ENCODE data around the gene HLCS. TPM values are rescaled to one million over a fixed set of nuclear protein-coding genes. Genes with fewer than 3 reads are reported as not detected.
A peak's percentile ranks its signal among the peaks of the same experiment; 100 is the strongest.

Gene HLCS
- polyA plus RNA-seq, 1 donor (not counting 4 experiments of a cell fraction or from before 2014, with no cell fraction given) = 11.5 TPM

- TF ChIP-seq CTCF (optimal IDR thresholded peaks at IDR 0.05 in 1 of 3, IDR thresholded peaks at IDR 0.05 in 1 of 3, conservative IDR thresholded peaks at IDR 0.05 in 1 of 3; ENCODE audit: extremely low read depth in 1 of 3, insufficient read depth in 2 of 3, low read length in 3 of 3) (no peak), EZH2 (IDR thresholded peaks at IDR 0.05; ENCODE audit: low read length) (no peak)
- no peak for DNase-seq (ENCODE audit: low read depth, low spot score)
- dilution Hi-C loops (cut with MboI; ENCODE audit: extremely low pct_ligation_motif_present, low sequenced_read_pairs) = no loop called here
Observed at GRCh38 chr21:36765229-36765628, 201.2 kb downstream of the HLCS start.

GRCh38 chr21:36763305-36763704, 203.2 kb downstream of the HLCS start:
- Histone ChIP-seq H3K9me3 (ENCODE audit: control insufficient read depth, low read depth, low read length) (no peaks in the 10 kb centered on the region), H3K9ac (ENCODE audit: control insufficient read depth, extremely low read depth, insufficient read depth, low read length) (no peak overlapping the region), H2AFZ (ENCODE audit: control insufficient read depth, low read length) (no peak overlapping the region), H3K27ac (ENCODE audit: control insufficient read depth, insufficient read depth, low read length) (no peak overlapping the region), H3K9me1 (ENCODE audit: control insufficient read depth, extremely low read depth, insufficient read depth, low read length) (no peaks in the 10 kb centered on the region), H3K36me3 (ENCODE audit: control insufficient read depth in 2 of 2, extremely low read depth in 1 of 2, insufficient read depth in 2 of 2, low read length in 2 of 2) (peaks cover 3 to 4% of the 10 kb centered on the region in 2 experiments), H3K4me3 (ENCODE audit: control insufficient read depth in 2 of 3, extremely low read depth in 1 of 3, insufficient read depth in 2 of 3, low read depth in 1 of 3, low read length in 3 of 3) (no peak overlapping the region), H3K27me3 (ENCODE audit: control insufficient read depth, extremely low read depth, insufficient read depth, low read length) (no peaks in the 10 kb centered on the region), H3K79me2 (ENCODE audit: control insufficient read depth, insufficient read depth, low read length) (no peaks in the 10 kb centered on the region), H4K20me1 (ENCODE audit: control insufficient read depth, extremely low read depth, insufficient read depth, low read length) (no peaks in the 10 kb centered on the region), H3K4me2 (ENCODE audit: control insufficient read depth, extremely low read depth, insufficient read depth, low read depth, low read length) (no peak overlapping the region), H3K4me1 (ENCODE audit: control insufficient read depth, extremely low read depth, insufficient read depth, low read length) (no peaks in the 10 kb centered on the region)
- FAIRE-seq (no peak), DNase-seq (ENCODE audit: low read depth, low spot score) (no peak)
- TF ChIP-seq CTCF (optimal IDR thresholded peaks at IDR 0.05 in 1 of 3, IDR thresholded peaks at IDR 0.05 in 1 of 3, conservative IDR thresholded peaks at IDR 0.05 in 1 of 3; ENCODE audit: extremely low read depth in 1 of 3, insufficient read depth in 2 of 3, low read length in 3 of 3) (no peak), EZH2 (IDR thresholded peaks at IDR 0.05; ENCODE audit: low read length) (no peak)
- dilution Hi-C loops (cut with MboI; ENCODE audit: extremely low pct_ligation_motif_present, low sequenced_read_pairs) = no loop called here

More at GRCh38 chr21:36765229-36765628, 201.2 kb downstream of the HLCS start:
- Histone ChIP-seq H3K36me3 (ENCODE audit: control insufficient read depth in 2 of 2, extremely low read depth in 1 of 2, insufficient read depth in 2 of 2, low read length in 2 of 2) (no peaks in the 10 kb centered on the region), H2AFZ (ENCODE audit: control insufficient read depth, low read length) (no peak overlapping the region), H3K27me3 (ENCODE audit: control insufficient read depth, extremely low read depth, insufficient read depth, low read length) (no peaks in the 10 kb centered on the region), H3K27ac (ENCODE audit: control insufficient read depth, insufficient read depth, low read length) (no peak overlapping the region), H3K9me3 (ENCODE audit: control insufficient read depth, low read depth, low read length) (no peaks in the 10 kb centered on the region), H4K20me1 (ENCODE audit: control insufficient read depth, extremely low read depth, insufficient read depth, low read length) (no peaks in the 10 kb centered on the region), H3K9ac (ENCODE audit: control insufficient read depth, extremely low read depth, insufficient read depth, low read length) (no peak overlapping the region), H3K4me2 (ENCODE audit: control insufficient read depth, extremely low read depth, insufficient read depth, low read depth, low read length) (no peak overlapping the region), H3K9me1 (ENCODE audit: control insufficient read depth, extremely low read depth, insufficient read depth, low read length) (no peaks in the 10 kb centered on the region), H3K4me3 (ENCODE audit: control insufficient read depth in 2 of 3, extremely low read depth in 1 of 3, insufficient read depth in 2 of 3, low read depth in 1 of 3, low read length in 3 of 3) (no peak overlapping the region), H3K79me2 (ENCODE audit: control insufficient read depth, insufficient read depth, low read length) (no peaks in the 10 kb centered on the region), H3K4me1 (ENCODE audit: control insufficient read depth, extremely low read depth, insufficient read depth, low read length) (no peaks in the 10 kb centered on the region)
- peak; percentile 36 for FAIRE-seq
